H7 (cell line): ENCODE data around the gene RNF187. TPM values are rescaled to one million over a fixed set of nuclear protein-coding genes. Genes with fewer than 3 reads are reported as not detected.

Experiments used
- DNase-seq: peaks from one replicate; pipeline ENCODE4 v3.0.0; 2012
- H3K27me3 ChIP-seq: 2 replicates; pipeline ENCODE4 v1.6.0; 2011; ENCODE audit warnings: mild to moderate bottlenecking, low read length; ENCODE audit not compliant: control insufficient read depth, insufficient read depth
- H3K36me3 ChIP-seq: replicated peaks from 2 replicates; pipeline ENCODE4 v1.5.1; 2011; ENCODE audit warnings: low read length; ENCODE audit not compliant: control insufficient read depth, insufficient read depth
- H3K4me3 ChIP-seq: 2 replicates; pipeline ENCODE4 v1.5.1; 2011; ENCODE audit warnings: low read depth, mild to moderate bottlenecking, control low read depth, low read length, moderate library complexity; ENCODE audit not compliant: insufficient read depth
- total RNA-seq: library from RNA; depleted of rRNA; stranded (reverse); fragments of >200 nt; shearing (Covaris generic); gene quantifications from 2 replicates; pipeline ENCODE4 v1.2.3, GENCODE V29; 2014; rRNA removed

The RNF187 gene
- 175 and 183 TPM in 2 replicates for total RNA-seq

GRCh38 chr1:228487336-228488124 is at the start of gene RNF187:
RNF187 (plus strand) TSS chr1:228487382.
- Histone ChIP-seq H3K27me3 (no peaks in the 10 kb centered on the region), H3K36me3 (peaks cover 19% of the 10 kb centered on the region), H3K4me3 (peak within 1 kb of the TSS; percentile 88)
- DNase-seq: peak; percentile 81

DNA sequence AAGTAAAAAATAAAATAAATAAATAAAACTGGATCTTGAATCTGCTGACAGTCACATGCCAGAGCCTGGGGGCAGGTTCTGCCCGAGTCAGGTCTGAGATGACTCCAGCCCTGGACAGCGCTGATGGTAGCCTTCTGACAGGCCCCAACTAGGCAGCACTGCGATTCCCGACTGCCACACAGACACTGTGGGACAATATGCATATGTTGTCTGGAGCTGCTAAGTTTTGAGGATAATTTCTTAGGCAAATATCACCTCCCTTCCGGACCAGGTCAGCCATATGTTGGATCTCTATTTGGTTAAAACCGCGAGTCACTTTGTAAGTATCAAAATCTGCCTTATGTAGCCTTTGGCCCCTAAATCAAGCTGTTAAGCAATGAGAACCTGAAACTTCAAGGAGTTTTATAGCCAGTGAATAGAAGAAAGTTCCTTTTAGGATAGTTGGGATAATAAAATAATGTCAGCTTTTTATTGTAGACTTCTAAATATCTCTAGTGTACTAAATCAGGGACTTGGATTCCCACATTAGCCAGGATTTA is 49.7 kb upstream of the RNF187 start:
- Histone ChIP-seq H3K36me3 (no peaks in the 10 kb centered on the region), H3K27me3 (peaks cover 7% of the 10 kb centered on the region; the same call in 1 of the 2 replicates), H3K4me3 (no peak overlapping the region)
- no peak for DNase-seq

- no peak overlapping the region for H3K4me3 ChIP-seq
- peaks cover 8% of the 10 kb centered on the region; the same call in 1 of the 2 replicates for H3K27me3 ChIP-seq
Measured at GRCh38 chr1:228438266-228438665, 48.9 kb upstream of the RNF187 start.

DNA sequence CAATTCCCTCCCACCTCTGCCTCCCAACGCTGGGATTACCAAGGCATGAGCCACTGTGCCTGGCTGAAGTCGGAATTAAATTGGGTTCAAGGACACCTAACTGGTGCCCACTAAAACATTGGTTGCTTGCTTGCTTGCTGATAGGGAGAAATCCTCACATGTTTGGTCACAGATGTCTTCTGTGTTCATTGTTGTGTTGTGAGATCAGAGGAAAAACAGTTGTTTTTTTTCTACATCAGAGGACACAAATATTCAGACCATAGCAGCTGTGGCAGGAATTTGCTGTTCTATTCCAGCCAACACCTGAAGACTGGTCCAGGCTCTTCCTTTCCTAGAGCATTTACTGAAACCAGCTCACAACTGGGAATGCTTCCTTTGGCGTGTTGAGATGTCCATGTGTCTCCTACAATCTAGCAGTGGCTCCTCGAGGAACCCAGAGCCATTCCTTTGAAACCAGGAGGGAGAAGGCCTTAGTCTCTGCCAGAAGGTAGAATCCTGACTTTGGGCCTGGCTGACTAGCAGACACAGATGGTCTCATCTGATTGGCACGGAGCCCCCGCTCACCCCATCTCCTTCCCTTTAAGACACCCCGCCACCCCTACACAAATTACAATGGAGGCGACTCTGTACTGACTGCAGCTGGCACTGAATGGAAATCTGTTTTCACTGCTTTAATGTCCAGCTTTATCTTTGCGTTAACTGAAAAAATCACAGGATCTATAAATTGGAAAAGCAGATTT is 46.3 kb upstream of the RNF187 start:
- peaks cover 26% of the 10 kb centered on the region for H3K27me3 ChIP-seq
- no peaks in the 10 kb centered on the region for H3K36me3 ChIP-seq
- no peak for DNase-seq
- no peak overlapping the region for H3K4me3 ChIP-seq

More at GRCh38 chr1:228438266-228438665, 48.9 kb upstream of the RNF187 start:
- H3K36me3 ChIP-seq: no peaks in the 10 kb centered on the region
- DNase-seq: no peak

GRCh38 chr1:228443395-228443794 is 43.8 kb upstream of the RNF187 start:
- Histone ChIP-seq H3K36me3 (no peaks in the 10 kb centered on the region), H3K4me3 (no peak overlapping the region), H3K27me3 (peaks cover 43% of the 10 kb centered on the region)
- DNase-seq: no peak

DNA sequence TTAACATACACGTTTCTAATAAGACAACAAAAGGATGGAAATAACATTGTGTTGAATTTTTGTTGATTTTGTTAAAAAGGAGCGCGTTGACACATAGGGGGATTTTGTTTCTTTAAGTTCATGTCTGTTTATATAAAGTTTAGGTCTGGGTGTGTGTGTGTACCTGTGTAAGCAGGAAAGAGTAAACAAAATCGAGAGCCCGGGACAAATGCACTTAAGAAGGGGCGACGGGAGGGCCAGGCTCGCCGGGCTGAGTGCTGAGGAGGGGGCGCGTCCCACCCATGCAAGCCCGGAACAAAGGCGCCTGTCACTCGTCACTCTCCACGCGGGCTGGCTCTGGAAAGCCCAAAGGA is 41.7 kb upstream of the RNF187 start:
- Histone ChIP-seq H3K4me3 (peak overlapping the region; percentile 71), H3K27me3 (peaks cover 40% of the 10 kb centered on the region), H3K36me3 (no peaks in the 10 kb centered on the region)
- DNase-seq: no peak

DNA sequence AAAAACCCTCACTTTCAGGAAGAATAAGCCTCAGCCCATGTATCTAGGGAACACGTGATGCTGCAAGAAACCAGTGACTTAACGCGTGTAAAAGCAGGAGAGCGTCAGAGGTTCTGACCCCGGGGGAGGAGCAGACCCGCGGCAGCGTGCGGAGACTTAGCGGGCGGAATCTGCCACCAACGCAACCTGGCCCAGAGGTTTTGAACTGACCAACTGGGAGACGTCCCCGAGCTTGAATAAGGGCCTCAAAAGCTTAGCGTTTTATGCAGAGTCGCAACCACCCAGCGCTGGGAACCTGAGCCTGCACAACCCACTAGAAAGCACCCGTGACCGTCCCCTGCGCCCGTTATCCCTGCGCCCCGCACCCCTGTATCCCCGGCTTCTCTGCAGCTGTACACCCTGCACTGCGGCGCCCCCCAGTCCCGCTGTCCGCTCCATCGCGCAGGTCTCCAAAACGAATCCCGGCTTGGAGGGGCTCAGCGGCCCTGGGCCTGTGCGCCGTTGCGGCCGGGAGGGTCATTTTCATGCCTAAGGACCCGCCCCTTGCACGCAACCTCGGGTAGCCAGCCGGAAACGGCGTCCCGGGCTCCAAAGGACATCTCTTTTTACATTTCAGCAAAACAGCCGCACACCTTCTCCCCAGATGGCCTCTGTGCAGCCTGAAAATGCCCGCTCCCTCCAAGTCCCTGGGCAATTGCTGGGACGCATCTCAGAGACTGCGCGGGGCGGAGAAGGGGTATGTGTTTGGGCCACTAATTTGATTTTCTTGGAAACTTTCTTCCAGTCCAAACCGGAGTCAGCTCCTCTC is 41.1 kb upstream of the RNF187 start:
- Histone ChIP-seq H3K27me3 (peaks cover 37% of the 10 kb centered on the region), H3K36me3 (no peaks in the 10 kb centered on the region), H3K4me3 (peak overlapping the region; percentile 71)
- DNase-seq: peak; percentile 89

DNA sequence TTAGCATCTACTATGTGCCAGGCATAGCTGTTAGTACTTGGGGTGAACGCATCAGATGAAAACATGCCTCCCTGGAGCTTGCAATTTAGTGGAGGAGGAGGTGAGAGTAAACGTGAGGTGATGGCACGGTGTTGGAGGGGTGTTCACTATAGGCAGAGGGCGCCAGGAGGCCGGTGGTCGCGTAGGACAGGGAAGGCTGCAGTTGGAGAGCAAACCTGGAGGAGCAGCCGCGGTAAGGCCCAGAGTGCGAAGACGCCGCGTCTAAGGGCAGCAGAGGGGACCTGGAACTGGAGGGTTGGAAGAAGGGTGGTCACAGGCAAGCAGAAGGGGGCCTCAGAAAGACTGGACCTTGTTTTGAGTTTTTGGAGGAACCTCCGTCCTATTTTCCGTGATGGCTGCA is 40.3 kb upstream of the RNF187 start:
- DNase-seq: peak; percentile 79
- H3K4me3 ChIP-seq: peak overlapping the region; percentile 24
- no peaks in the 10 kb centered on the region for H3K36me3 ChIP-seq
- peaks cover 36% of the 10 kb centered on the region for H3K27me3 ChIP-seq

DNA sequence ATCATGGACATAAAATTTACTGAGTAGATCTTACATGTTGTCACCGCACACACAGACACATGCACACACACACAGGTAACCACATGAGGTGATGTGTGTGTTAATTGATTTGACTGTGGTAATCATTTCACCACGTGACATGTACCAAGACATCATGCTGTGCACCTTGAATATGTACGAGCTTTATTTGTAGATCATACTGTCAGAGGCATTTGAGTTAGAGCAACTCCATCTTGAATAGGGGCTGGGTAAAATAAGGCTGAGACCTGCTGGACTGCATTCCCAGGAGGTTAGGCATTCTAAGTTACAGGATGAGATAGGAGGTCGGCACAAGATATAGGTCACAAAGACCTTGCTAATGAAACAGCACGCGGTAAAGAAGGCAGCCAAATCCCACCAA is 38.8 kb upstream of the RNF187 start:
- DNase-seq: no peak
- Histone ChIP-seq H3K4me3 (no peak overlapping the region), H3K36me3 (no peaks in the 10 kb centered on the region), H3K27me3 (peaks cover 34% of the 10 kb centered on the region)

DNA sequence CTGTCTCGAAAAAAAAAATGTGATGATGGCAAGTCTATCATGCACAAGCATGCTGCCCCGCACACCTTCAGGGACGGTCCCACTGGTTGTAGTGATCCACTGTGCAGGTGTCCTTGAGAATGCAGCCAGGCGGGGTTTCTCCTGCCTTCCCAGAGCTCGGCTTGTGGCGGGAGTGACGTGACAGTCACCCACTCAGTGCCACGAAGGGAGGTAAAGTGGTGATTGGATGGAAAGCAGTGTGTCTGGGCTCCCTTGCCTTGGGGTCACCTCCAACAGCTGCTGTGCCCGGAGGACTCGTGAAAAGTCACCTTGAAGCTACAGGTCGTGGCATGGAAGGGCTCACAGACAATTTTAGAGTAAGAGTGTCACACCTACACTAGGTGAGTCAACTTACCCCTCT is 37.0 kb upstream of the RNF187 start:
- Histone ChIP-seq H3K4me3 (no peak overlapping the region), H3K36me3 (no peaks in the 10 kb centered on the region; the same call in 1 of the 2 replicates), H3K27me3 (peaks cover 24% of the 10 kb centered on the region)
- DNase-seq: no peak

- H3K4me3 ChIP-seq: no peak overlapping the region
- peaks cover 4% of the 10 kb centered on the region for H3K27me3 ChIP-seq
- no peaks in the 10 kb centered on the region; the same call in 1 of the 2 replicates for H3K36me3 ChIP-seq
- DNase-seq: peak; percentile 43
Measured at GRCh38 chr1:228452194-228453021, 34.8 kb upstream of the RNF187 start.

GRCh38 chr1:228453022-228453560 is 34.1 kb upstream of the RNF187 start:
- no peak for DNase-seq
- H3K36me3 ChIP-seq: no peaks in the 10 kb centered on the region; the same call in 1 of the 2 replicates

GRCh38 chr1:228453614-228454013 is 33.6 kb upstream of the RNF187 start:
- H3K4me3 ChIP-seq: no peak overlapping the region
- no peaks in the 10 kb centered on the region; the same call in 1 of the 2 replicates for H3K27me3 ChIP-seq
- DNase-seq: no peak
- H3K36me3 ChIP-seq: no peaks in the 10 kb centered on the region; the same call in 1 of the 2 replicates

More at GRCh38 chr1:228453022-228453560, 34.1 kb upstream of the RNF187 start:
- peaks cover 2% of the 10 kb centered on the region; the same call in 1 of the 2 replicates for H3K27me3 ChIP-seq
- no peak overlapping the region for H3K4me3 ChIP-seq
